DMS79 (cell line): ENCODE data around the gene SERINC4.
"Not testable (repeated sequence)": the region's sequence is repeated elsewhere in the genome, so short reads cannot be mapped to it uniquely, and the experiment has no call there.

Experiments
- DNase-seq: peaks from one replicate; lab custom pipeline; 2025; lab: John Stamatoyannopoulos, UW

SERINC4 gene

GRCh38 chr15:43749690-43750345 lies 50.2 kb downstream of the SERINC4 start:
- DNase-seq = no peak

DNA sequence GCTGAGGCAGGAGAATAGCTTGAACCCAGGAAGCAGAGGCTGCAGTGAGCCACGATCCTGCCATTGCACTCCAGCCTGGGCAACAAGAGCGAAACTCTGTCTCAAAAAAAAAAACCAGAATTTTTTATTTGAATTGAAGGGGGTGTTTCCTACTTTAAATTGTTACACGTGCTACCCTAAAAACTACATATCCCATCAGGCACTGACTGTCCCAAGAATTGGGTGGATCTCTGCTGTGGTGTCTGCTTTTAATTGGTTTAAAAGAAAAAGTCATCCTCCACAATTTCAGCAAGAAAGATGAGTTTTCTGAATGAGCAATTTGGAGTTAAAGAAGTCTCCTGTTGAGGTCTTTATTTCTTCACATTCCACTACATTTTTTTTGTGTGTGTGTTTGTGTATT lies 51.6 kb downstream of the SERINC4 start:
- DNase-seq = no peak

GRCh38 chr15:43746903-43747309 lies 53.1 kb downstream of the SERINC4 start:
- DNase-seq = not testable (repeated sequence)

DNA sequence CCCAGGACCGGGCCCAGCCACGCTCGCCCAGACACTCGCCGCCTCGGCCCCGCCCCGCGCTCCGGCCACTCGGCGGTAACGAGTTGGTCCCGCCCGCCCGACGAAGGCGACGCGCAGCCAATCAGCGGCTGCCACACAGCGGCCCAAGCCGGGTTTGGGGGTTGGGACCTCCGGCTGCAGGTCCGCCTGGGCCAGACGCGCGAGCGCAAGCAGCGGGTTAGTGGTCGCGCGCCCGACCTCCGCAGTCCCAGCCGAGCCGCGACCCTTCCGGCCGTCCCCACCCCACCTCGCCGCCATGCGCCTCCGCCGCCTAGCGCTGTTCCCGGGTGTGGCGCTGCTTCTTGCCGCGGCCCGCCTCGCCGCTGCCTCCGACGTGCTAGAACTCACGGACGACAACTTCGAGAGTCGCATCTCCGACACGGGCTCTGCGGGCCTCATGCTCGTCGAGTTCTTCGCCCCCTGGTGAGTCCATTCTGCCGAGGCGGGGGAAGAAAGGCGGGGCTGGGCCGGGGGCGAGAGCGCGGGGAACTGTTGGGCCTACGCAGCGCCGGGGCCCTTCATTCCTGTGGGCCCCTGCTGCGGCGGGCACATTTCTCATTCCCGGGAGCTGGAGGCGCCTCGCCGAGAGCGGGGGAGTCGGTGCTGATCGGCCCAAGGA lies 53.6 kb downstream of the SERINC4 start, which contains the start of gene PDIA3:
PDIA3 (plus strand) TSS at position 194 of the 658 bp plus-strand sequence; CDS start at position 296, 102 bp downstream.
- peak; percentile 42 for DNase-seq
